ENCODE data around the gene MTA1. TPM values are rescaled to one million over a fixed set of nuclear protein-coding genes. Genes with fewer than 3 reads are reported as not detected.

MTA1 gene
- total RNA-seq, 2 experiments from 2014 or later = 107 to 113 TPM

GRCh38 chr14:105385698-105386365 lies 33.8 kb upstream of the MTA1 start:
- no peak overlapping the region for H3K4me3 ChIP-seq (ENCODE audit: low read length)
- no peaks in the 10 kb centered on the region for H3K27me3 ChIP-seq (ENCODE audit: control insufficient read depth in 1 of 2, insufficient read depth in 2 of 2, low read length in 2 of 2)
- H3K36me3 ChIP-seq (ENCODE audit: insufficient read depth, low read length) = peaks cover 11% of the 10 kb centered on the region
- ChIA-PET POLR2A (no interaction called here), CTCF (no interaction called here)
- no peaks in the 10 kb centered on the region for H3K27me3 Mint-ChIP-seq
- H3K4me1 ChIP-seq (ENCODE audit: insufficient read depth, low read length) = peaks cover 12% of the 10 kb centered on the region
- peaks cover 10% of the 10 kb centered on the region for H3K36me3 Mint-ChIP-seq (ENCODE audit: low read depth)
- H3K9me3 Mint-ChIP-seq = no peaks in the 10 kb centered on the region
- TF ChIP-seq CTCF (IDR thresholded peaks at IDR 0.05) = no peak
- no peak overlapping the region for H3K4me3 Mint-ChIP-seq
- no peak for ATAC-seq (ENCODE audit: poor library complexity)
- no peak overlapping the region for H3K27ac Mint-ChIP-seq
- no peaks in the 10 kb centered on the region for H3K4me1 Mint-ChIP-seq (ENCODE audit: low read depth)
- intact Hi-C loops (cut with DNase I, micrococcal nuclease) = no loop called here
- no peak for DNase-seq
- no peaks in the 10 kb centered on the region for H3K9me3 ChIP-seq (ENCODE audit: control insufficient read depth in 1 of 2, insufficient read depth in 1 of 2, low read length in 2 of 2)
- H3K27ac ChIP-seq (ENCODE audit: low read depth in 1 of 2, low read length in 2 of 2) = no peak overlapping the region

GRCh38 chr14:105386581-105387529 lies 32.8 kb upstream of the MTA1 start:
- H3K4me1 ChIP-seq (ENCODE audit: insufficient read depth, low read length) = peaks cover 12% of the 10 kb centered on the region
- intact Hi-C loops (cut with DNase I, micrococcal nuclease) = no loop called here
- H3K4me1 Mint-ChIP-seq (ENCODE audit: low read depth) = no peaks in the 10 kb centered on the region
- DNase-seq = no peak
- H3K27ac Mint-ChIP-seq = no peak overlapping the region
- H3K27me3 ChIP-seq (ENCODE audit: control insufficient read depth in 1 of 2, insufficient read depth in 2 of 2, low read length in 2 of 2) = no peaks in the 10 kb centered on the region
- no peak overlapping the region for H3K4me3 Mint-ChIP-seq
- H3K36me3 Mint-ChIP-seq (ENCODE audit: low read depth) = peaks cover 10% of the 10 kb centered on the region
- no peaks in the 10 kb centered on the region for H3K27me3 Mint-ChIP-seq
- no peak overlapping the region for H3K27ac ChIP-seq (ENCODE audit: low read depth in 1 of 2, low read length in 2 of 2)
- ATAC-seq (ENCODE audit: poor library complexity) = no peak
- peaks cover 11% of the 10 kb centered on the region for H3K36me3 ChIP-seq (ENCODE audit: insufficient read depth, low read length)
- ChIA-PET CTCF (no interaction called here), POLR2A (no interaction called here)
- H3K9me3 ChIP-seq (ENCODE audit: control insufficient read depth in 1 of 2, insufficient read depth in 1 of 2, low read length in 2 of 2) = no peaks in the 10 kb centered on the region
- H3K9me3 Mint-ChIP-seq = no peaks in the 10 kb centered on the region
- H3K4me3 ChIP-seq (ENCODE audit: low read length) = no peak overlapping the region
- TF ChIP-seq CTCF (IDR thresholded peaks at IDR 0.05) = no peak

GRCh38 chr14:105387530-105387922 lies 32.1 kb upstream of the MTA1 start:
- Histone ChIP-seq H3K27me3 (ENCODE audit: control insufficient read depth in 1 of 2, insufficient read depth in 2 of 2, low read length in 2 of 2) (no peaks in the 10 kb centered on the region), H3K27ac (ENCODE audit: low read depth in 1 of 2, low read length in 2 of 2) (no peak overlapping the region), H3K4me3 (ENCODE audit: low read length) (no peak overlapping the region), H3K36me3 (ENCODE audit: insufficient read depth, low read length) (peaks cover 11% of the 10 kb centered on the region), H3K4me1 (ENCODE audit: insufficient read depth, low read length) (peaks cover 12% of the 10 kb centered on the region), H3K9me3 (ENCODE audit: control insufficient read depth in 1 of 2, insufficient read depth in 1 of 2, low read length in 2 of 2) (no peaks in the 10 kb centered on the region)
- Mint-ChIP-seq H3K27me3 (no peaks in the 10 kb centered on the region), H3K4me3 (no peak overlapping the region), H3K4me1 (ENCODE audit: low read depth) (no peaks in the 10 kb centered on the region), H3K9me3 (no peaks in the 10 kb centered on the region), H3K36me3 (ENCODE audit: low read depth) (peaks cover 10% of the 10 kb centered on the region), H3K27ac (no peak overlapping the region)
- CTCF ChIA-PET = no interaction called here
- DNase-seq (no peak), ATAC-seq (ENCODE audit: poor library complexity) (no peak)
- POLR2A ChIA-PET = no interaction called here
- TF ChIP-seq CTCF (IDR thresholded peaks at IDR 0.05) = no peak
- intact Hi-C loops (cut with DNase I, micrococcal nuclease) = no loop called here
